ENCODE measurements around the gene MAGI2. TPM values are rescaled to one million over a fixed set of nuclear protein-coding genes. Genes with fewer than 3 reads are reported as not detected.
A peak's percentile ranks its signal among the peaks of the same experiment; 100 is the strongest.

MAGI2 gene
- total RNA-seq, 6 experiments from 2014 or later: 7.1 to 9.8 (median 8.5) TPM

- peak overlapping the region; percentile 42 for H3K27ac Mint-ChIP-seq
- peaks cover 75% of the 10 kb centered on the region for H3K4me1 Mint-ChIP-seq (ENCODE audit: low read depth)
- no peaks in the 10 kb centered on the region for H3K27me3 Mint-ChIP-seq (ENCODE audit: insufficient read depth)
- H3K9me3 Mint-ChIP-seq: no peaks in the 10 kb centered on the region
- H3K4me3 Mint-ChIP-seq: peak overlapping the region; percentile 52; the same call in 1 of the 2 replicates
- DNase-seq: peak; percentile 35
- TF ChIP-seq CTCF (IDR thresholded peaks at IDR 0.05): no peak
- H3K36me3 Mint-ChIP-seq (ENCODE audit: low read depth): no peaks in the 10 kb centered on the region
These were observed 162.5 kb downstream of the MAGI2 start for GRCh38 chr7:79290841-79291497.

GRCh38 chr7:79290398-79290797 lies 163.1 kb downstream of the MAGI2 start:
- H3K4me1 Mint-ChIP-seq (ENCODE audit: low read depth): peaks cover 80% of the 10 kb centered on the region
- no peaks in the 10 kb centered on the region for H3K9me3 Mint-ChIP-seq
- H3K27me3 Mint-ChIP-seq (ENCODE audit: insufficient read depth): no peaks in the 10 kb centered on the region
- TF ChIP-seq CTCF (IDR thresholded peaks at IDR 0.05): no peak
- DNase-seq: no peak
- H3K4me3 Mint-ChIP-seq: no peak overlapping the region; the same call in 1 of the 2 replicates
- H3K27ac Mint-ChIP-seq: peak overlapping the region; percentile 42; the same call in 1 of the 2 replicates
- H3K36me3 Mint-ChIP-seq (ENCODE audit: low read depth): no peaks in the 10 kb centered on the region

- Mint-ChIP-seq H3K4me3 (no peak overlapping the region), H3K27me3 (ENCODE audit: insufficient read depth) (no peaks in the 10 kb centered on the region)
These were observed 164.8 kb downstream of the MAGI2 start for GRCh38 chr7:79288655-79289054.

GRCh38 chr7:79287981-79288380 lies 165.5 kb downstream of the MAGI2 start:
- peaks cover 91% of the 10 kb centered on the region for H3K4me1 Mint-ChIP-seq (ENCODE audit: low read depth)
- no peaks in the 10 kb centered on the region for H3K9me3 Mint-ChIP-seq
- H3K27ac Mint-ChIP-seq: no peak overlapping the region
- H3K27me3 Mint-ChIP-seq (ENCODE audit: insufficient read depth): no peaks in the 10 kb centered on the region
- H3K4me3 Mint-ChIP-seq: no peak overlapping the region
- no peak for TF ChIP-seq CTCF (IDR thresholded peaks at IDR 0.05)
- H3K36me3 Mint-ChIP-seq (ENCODE audit: low read depth): no peaks in the 10 kb centered on the region
- peak; percentile 21 for DNase-seq

More at GRCh38 chr7:79288655-79289054, 164.8 kb downstream of the MAGI2 start:
- H3K36me3 Mint-ChIP-seq (ENCODE audit: low read depth): no peaks in the 10 kb centered on the region
- peaks cover 91% of the 10 kb centered on the region for H3K4me1 Mint-ChIP-seq (ENCODE audit: low read depth)
- no peak for TF ChIP-seq CTCF (IDR thresholded peaks at IDR 0.05)
- no peak for DNase-seq
- H3K27ac Mint-ChIP-seq: no peak overlapping the region
- no peaks in the 10 kb centered on the region for H3K9me3 Mint-ChIP-seq

- H3K4me1 Mint-ChIP-seq (ENCODE audit: low read depth): peaks cover 94% of the 10 kb centered on the region
These were observed 167.3 kb downstream of the MAGI2 start for GRCh38 chr7:79286181-79286580.

More at GRCh38 chr7:79286181-79286580, 167.3 kb downstream of the MAGI2 start:
- no peaks in the 10 kb centered on the region for H3K27me3 Mint-ChIP-seq (ENCODE audit: insufficient read depth)
- H3K9me3 Mint-ChIP-seq: no peaks in the 10 kb centered on the region
- no peaks in the 10 kb centered on the region for H3K36me3 Mint-ChIP-seq (ENCODE audit: low read depth)
- no peak overlapping the region for H3K4me3 Mint-ChIP-seq
- no peak for TF ChIP-seq CTCF (IDR thresholded peaks at IDR 0.05)
- no peak for DNase-seq
- H3K27ac Mint-ChIP-seq: peak overlapping the region; percentile 60

All from HFFc6 (cell line).